Upper lobe of right lung (tissue), 1 donor: ENCODE data around the gene XRRA1. TPM values are rescaled to one million over a fixed set of nuclear protein-coding genes. Genes with fewer than 3 reads are reported as not detected.

Experiments used
- ATAC-seq: fragments of 200-7000 bp; cut with Tn5 transposase; one replicate; pipeline ENCODE4 v1.9.1; 2020; ENCODE audit warnings: mild to moderate bottlenecking, moderate library complexity
- DNase-seq: peaks from one replicate; pipeline ENCODE4 v3.0.0-alpha.2; 2020
- H3K27ac ChIP-seq: fragments of 200-600 bp; one replicate; pipeline ENCODE4 v1.8.0; 2022
- H3K27me3 ChIP-seq: fragments of 200-600 bp; one replicate; pipeline ENCODE4 v1.8.0; 2022; ENCODE audit warnings: mild to moderate bottlenecking
- H3K36me3 ChIP-seq: fragments of 200-600 bp; one replicate; pipeline ENCODE4 v1.8.0; 2022
- H3K4me1 ChIP-seq: fragments of 200-600 bp; one replicate; pipeline ENCODE4 v1.8.0; 2022
- H3K4me3 ChIP-seq: fragments of 200-600 bp; one replicate; pipeline ENCODE4 v1.8.0; 2022; ENCODE audit warnings: mild to moderate bottlenecking
- H3K9me3 ChIP-seq: fragments of 200-600 bp; one replicate; pipeline ENCODE4 v1.8.0; 2022
- CTCF ChIP-seq: fragments of 200-600 bp; IDR thresholded peaks from one replicate; pipeline ENCODE4 v1.8.0; 2022; ENCODE audit warnings: antibody characterized with exemption
- intact Hi-C: fragments of 100-400 bp; cut with DNase I; formaldehyde crosslinking; loops from one replicate; pipeline ENCODE4 v1.11.0; 2022
- total RNA-seq: library from RNA; stranded (reverse); fragmentation: NEBNext Ultra II Directional; extraction: Animal tissue kit (Norgen Biotek cat#: 25700); gene quantifications from one replicate; pipeline ENCODE4 v1.2.1, GENCODE V29; 2021
- donor health status: DM: no; HTN: yes; CAD: no; lungs with severe emphysema.

Gene XRRA1
- total RNA-seq, 1 donor from 2014 or later, result 10.6 TPM

GRCh38 chr11:74942073-74942759, 6.7 kb downstream of the XRRA1 start:
- H3K4me1 ChIP-seq, result no peaks in the 10 kb centered on the region
- no peak overlapping the region for H3K4me3 ChIP-seq
- no peaks in the 10 kb centered on the region for H3K9me3 ChIP-seq
- ATAC-seq (no peak), DNase-seq (no peak)
- intact Hi-C loops, result no loop called here
- no peak overlapping the region for H3K27ac ChIP-seq
- H3K36me3 ChIP-seq, result peaks cover 7% of the 10 kb centered on the region
- H3K27me3 ChIP-seq, result no peaks in the 10 kb centered on the region
- no peak for TF ChIP-seq CTCF

GRCh38 chr11:74941492-74941891, 7.4 kb downstream of the XRRA1 start:
- Histone ChIP-seq H3K9me3 (no peaks in the 10 kb centered on the region), H3K4me3 (no peak overlapping the region), H3K27me3 (no peaks in the 10 kb centered on the region), H3K27ac (no peak overlapping the region), H3K36me3 (peaks cover 12% of the 10 kb centered on the region), H3K4me1 (no peaks in the 10 kb centered on the region)
- DNase-seq (no peak), ATAC-seq (no peak)
- TF ChIP-seq CTCF, result no peak
- intact Hi-C loops, result no loop called here

GRCh38 chr11:74937696-74938475, 11.0 kb downstream of the XRRA1 start:
- Histone ChIP-seq H3K4me3 (no peak overlapping the region), H3K4me1 (no peaks in the 10 kb centered on the region), H3K36me3 (peaks cover 44% of the 10 kb centered on the region), H3K27me3 (no peaks in the 10 kb centered on the region), H3K27ac (no peak overlapping the region), H3K9me3 (no peaks in the 10 kb centered on the region)
- intact Hi-C loops, result loop anchor here (10.0 kb wide), 1 partner anchor 97 kb away; no protein-coding TSS in a partner anchor
- ATAC-seq (no peak), DNase-seq (no peak)
- no peak for TF ChIP-seq CTCF

- Histone ChIP-seq H3K4me3 (no peak overlapping the region), H3K9me3 (no peaks in the 10 kb centered on the region), H3K27ac (no peak overlapping the region), H3K36me3 (peaks cover 49% of the 10 kb centered on the region), H3K27me3 (no peaks in the 10 kb centered on the region), H3K4me1 (no peaks in the 10 kb centered on the region)
- no peak for DNase-seq
- no peak for ATAC-seq
- TF ChIP-seq CTCF, result no peak
- intact Hi-C loops, result loop anchor here (10.0 kb wide), 1 partner anchor 98 kb away; no protein-coding TSS in a partner anchor
These were observed 11.9 kb downstream of the XRRA1 start for GRCh38 chr11:74936976-74937375.

GRCh38 chr11:74936087-74936486, 12.8 kb downstream of the XRRA1 start:
- ATAC-seq (no peak), DNase-seq (no peak)
- no peak overlapping the region for H3K4me3 ChIP-seq
- intact Hi-C loops, result loop anchor here (10.0 kb wide), 1 partner anchor 99 kb away; no protein-coding TSS in a partner anchor
- no peaks in the 10 kb centered on the region for H3K27me3 ChIP-seq
- peaks cover 49% of the 10 kb centered on the region for H3K36me3 ChIP-seq
- no peaks in the 10 kb centered on the region for H3K4me1 ChIP-seq
- no peak for TF ChIP-seq CTCF
- no peaks in the 10 kb centered on the region for H3K9me3 ChIP-seq
- H3K27ac ChIP-seq, result no peak overlapping the region
